GM21381 (cell line): Measurements from ENCODE around the gene KCNN1.
"Not testable (repeated sequence)": the region's sequence is repeated elsewhere in the genome, so short reads cannot be mapped to it uniquely, and the experiment has no call there.

Experiments
- ATAC-seq: cut with Tn5 transposase; IDR thresholded peaks from one replicate; pipeline ENCODE4 v1.9.1; 2021; ENCODE audit warnings: mild to moderate bottlenecking, moderate library complexity; ENCODE audit not compliant: unreplicated experiment

KCNN1 gene

GRCh38 chr19:17967257-17968051 lies 547 bp downstream of the KCNN1 start:
- ATAC-seq, result no peak

- no peak for ATAC-seq
Observed at GRCh38 chr19:17968362-17968761, 1.5 kb downstream of the KCNN1 start.

GRCh38 chr19:17969096-17969792 lies 2.3 kb downstream of the KCNN1 start:
- ATAC-seq, result no peak

- no peak for ATAC-seq
Observed at GRCh38 chr19:17972230-17972629, 5.3 kb downstream of the KCNN1 start.

GRCh38 chr19:17973759-17974158 lies 6.9 kb downstream of the KCNN1 start:
- ATAC-seq, result no peak

GRCh38 chr19:17974551-17974950 lies 7.6 kb downstream of the KCNN1 start:
- no peak for ATAC-seq

GRCh38 chr19:17975032-17975431 lies 8.1 kb downstream of the KCNN1 start:
- ATAC-seq, result no peak

GRCh38 chr19:17977021-17977420 lies 10.1 kb downstream of the KCNN1 start:
- no peak for ATAC-seq

- no peak for ATAC-seq
Observed at GRCh38 chr19:17977488-17977887, 10.6 kb downstream of the KCNN1 start.

GRCh38 chr19:17981611-17982010 lies 14.7 kb downstream of the KCNN1 start:
- no peak for ATAC-seq

- no peak for ATAC-seq
Observed at GRCh38 chr19:17982430-17982829, 15.5 kb downstream of the KCNN1 start.

- no peak for ATAC-seq
Observed at GRCh38 chr19:17985037-17985818, 18.3 kb downstream of the KCNN1 start.

GRCh38 chr19:17986569-17986968 lies 19.7 kb downstream of the KCNN1 start:
- not testable (repeated sequence) for ATAC-seq

- ATAC-seq, result no peak
Observed at GRCh38 chr19:17988161-17988560, 21.3 kb downstream of the KCNN1 start.

- ATAC-seq, result no peak
Observed at GRCh38 chr19:17989425-17990094, 22.7 kb downstream of the KCNN1 start.

GRCh38 chr19:17993076-17993813 lies 26.3 kb downstream of the KCNN1 start:
- no peak for ATAC-seq

GRCh38 chr19:17996826-17997316 lies 30.0 kb downstream of the KCNN1 start:
- ATAC-seq, result no peak

GRCh38 chr19:17997969-17998826 lies 31.3 kb downstream of the KCNN1 start:
- ATAC-seq, result no peak

- no peak for ATAC-seq
Observed at GRCh38 chr19:17998827-17999150, 31.9 kb downstream of the KCNN1 start.
